Activated CD4-positive, alpha-beta T cell treated with anti-CD3 and anti-CD28 coated beads, Interleukin-2, Interleukin-6, amounts not matched to agents 100 ng/mL and 50 ng/mL, durations not matched to agents 16 hours and 8 hours (primary cell): Measurements from ENCODE around the gene ATP7A.
A peak's percentile ranks its signal among the peaks of the same experiment; 100 is the strongest.

Experiments
- DNase-seq: peaks from one replicate; pipeline ENCODE4 v3.0.0-alpha.2; 2020

ATP7A gene

DNA sequence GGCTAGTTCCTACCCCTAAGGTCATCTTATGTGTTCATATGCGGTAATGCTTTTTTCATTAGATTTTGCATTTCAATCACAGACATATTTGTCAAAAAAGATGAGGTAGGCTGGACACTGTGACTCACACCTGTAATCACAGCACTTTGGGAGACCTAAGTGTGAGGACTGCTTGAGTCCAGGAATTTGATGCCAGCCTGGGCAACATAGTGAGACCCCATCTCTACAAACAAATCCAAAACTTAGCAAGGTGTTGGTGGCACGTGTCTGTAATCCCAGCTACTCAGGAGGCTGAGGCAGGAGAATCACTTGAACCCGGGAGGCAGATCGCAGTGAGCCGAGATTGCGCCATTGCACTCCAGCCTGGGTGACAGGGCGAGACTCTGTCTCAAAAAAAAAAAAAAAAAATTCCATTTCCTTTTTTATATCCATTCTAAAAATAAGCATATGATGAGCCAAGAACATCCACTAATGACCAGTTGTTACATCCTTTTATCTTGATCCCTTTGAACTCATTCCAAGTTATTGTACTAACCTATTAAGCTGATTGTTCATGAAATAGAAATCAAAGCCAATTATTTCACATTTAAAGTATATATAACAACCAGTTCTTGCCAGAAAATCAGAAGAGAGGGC, 35.5 kb downstream of the ATP7A start:
- no peak for DNase-seq

DNA sequence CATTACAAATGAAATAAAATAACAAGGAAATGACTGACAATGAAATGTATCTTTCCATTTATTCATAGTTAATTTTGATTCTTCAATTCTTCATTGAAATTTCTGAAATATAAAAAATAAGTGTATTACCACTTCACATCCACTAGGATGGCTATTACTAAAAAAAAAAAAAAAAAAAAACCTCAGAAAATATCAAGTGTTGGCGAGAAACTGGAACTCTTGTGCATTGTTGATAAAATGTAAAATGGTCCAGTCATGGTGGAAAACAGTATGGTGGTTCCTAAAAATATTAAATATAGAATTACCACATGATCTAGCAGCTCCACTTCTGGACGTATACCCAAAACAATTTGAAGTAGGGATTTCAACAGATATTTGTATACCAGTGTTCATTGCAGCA, 36.1 kb downstream of the ATP7A start:
- no peak for DNase-seq

DNA sequence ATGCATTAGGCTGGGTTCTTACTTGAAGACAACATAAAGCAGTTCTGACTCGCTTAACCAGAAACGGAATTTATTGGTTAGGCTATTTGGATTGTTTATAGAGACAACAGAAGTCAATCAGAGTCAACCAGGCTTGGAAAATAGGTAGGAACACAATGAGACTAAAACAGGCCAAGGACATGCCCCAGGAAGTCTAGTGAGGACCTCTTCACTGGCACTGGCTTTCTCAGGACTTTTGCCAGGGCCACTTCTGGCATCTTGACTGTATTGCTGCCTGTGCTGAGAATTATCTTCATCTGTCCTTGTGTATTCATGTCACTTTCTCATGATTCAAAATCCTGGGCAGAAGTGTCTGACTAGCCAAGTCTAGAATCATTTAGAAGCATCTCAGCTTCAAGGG, 39.3 kb downstream of the ATP7A start:
- no peak for DNase-seq

DNA sequence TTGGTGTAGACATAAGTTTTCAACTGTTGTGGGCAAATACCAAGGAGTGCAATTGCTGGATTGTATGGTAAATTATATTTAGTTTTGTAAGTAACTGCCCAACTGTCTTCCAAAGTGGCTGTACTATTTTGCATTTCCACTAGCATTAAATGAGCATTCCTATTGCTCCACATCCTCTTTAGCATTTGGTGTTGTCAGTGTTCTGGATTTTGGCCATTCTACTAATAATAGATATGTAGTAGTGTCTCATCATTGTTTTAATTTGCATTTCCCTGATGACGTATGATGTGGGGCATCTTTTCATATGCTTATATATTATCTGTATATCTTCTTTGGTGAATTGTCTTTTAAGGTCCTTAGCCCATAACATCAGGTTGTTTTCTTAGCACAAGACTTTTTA, 41.7 kb downstream of the ATP7A start:
- DNase-seq, result no peak

DNA sequence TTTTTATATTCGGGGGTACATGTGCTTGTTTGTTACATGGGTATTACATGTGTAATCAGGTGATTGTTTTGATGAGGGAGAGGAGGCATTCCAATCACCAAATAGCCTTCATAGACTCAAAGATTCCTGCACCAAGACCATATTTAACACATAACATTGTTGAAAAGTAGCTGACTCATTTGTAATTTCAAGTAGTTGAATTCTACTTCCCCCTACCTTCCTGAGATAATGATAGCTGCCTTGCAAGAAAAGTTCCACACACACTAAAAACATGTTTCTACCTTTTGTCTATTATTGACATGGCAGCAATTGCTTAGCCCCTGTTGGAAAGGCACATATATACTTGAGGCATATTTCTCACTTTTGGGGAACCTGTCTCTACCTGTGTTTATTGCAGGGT, 42.8 kb downstream of the ATP7A start:
- DNase-seq, result no peak

DNA sequence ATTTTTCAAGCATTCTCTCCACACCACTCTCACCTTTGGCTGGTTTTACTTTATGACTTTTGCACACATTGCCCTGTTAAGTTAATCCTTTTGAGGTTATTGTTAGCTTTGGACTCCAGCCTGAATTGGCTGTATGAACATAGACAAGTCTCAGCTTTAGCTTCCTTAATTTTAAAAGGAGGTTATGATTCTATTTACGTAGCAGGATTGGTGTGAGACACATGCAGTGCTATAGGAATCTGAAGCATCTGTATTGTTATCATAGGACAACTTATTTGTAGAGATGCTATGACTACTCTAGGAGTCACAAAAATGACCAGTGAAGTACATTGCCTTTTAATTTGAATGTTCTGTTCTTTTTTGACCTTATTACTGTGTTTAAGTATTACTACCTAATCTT, 43.2 kb downstream of the ATP7A start:
- no peak for DNase-seq

DNA sequence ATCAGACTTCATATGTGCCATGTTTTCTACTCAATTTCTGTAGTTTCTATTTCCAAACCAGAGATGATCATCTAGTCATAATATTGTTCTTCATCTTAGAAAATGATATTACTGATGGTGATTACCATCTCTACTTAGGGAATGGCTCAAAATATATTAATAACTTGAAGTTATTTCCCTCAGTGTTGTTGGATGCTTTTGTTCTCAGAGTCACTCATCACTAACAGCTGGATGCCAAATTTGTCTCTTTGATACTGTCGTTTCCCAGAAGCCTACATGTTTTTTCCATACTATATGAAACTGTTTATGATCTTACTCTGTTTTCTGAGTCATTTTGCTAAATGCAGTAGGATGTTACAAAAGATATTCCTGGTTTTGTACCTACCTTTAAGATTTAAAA, 50.1 kb downstream of the ATP7A start:
- peak; percentile 24 for DNase-seq

DNA sequence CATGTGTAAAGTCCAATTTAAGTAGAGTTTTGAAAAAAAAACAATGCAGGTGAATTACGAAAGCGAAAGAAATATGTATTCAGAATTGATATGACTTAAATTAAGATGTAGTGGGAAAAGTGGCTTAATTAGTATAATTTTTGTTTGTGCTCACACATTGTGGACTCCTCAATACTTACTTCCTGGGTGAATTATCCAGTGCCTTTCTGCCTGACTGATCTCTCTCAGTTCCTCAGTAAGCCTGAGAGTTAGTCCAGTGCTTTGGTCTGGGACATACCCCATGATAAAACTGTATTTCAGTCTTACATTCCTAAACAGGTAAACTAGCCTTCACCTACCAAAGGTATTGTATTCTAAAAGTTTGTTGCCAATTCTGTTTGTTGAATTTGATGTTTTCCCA, 50.6 kb downstream of the ATP7A start:
- DNase-seq, result peak; percentile 9

DNA sequence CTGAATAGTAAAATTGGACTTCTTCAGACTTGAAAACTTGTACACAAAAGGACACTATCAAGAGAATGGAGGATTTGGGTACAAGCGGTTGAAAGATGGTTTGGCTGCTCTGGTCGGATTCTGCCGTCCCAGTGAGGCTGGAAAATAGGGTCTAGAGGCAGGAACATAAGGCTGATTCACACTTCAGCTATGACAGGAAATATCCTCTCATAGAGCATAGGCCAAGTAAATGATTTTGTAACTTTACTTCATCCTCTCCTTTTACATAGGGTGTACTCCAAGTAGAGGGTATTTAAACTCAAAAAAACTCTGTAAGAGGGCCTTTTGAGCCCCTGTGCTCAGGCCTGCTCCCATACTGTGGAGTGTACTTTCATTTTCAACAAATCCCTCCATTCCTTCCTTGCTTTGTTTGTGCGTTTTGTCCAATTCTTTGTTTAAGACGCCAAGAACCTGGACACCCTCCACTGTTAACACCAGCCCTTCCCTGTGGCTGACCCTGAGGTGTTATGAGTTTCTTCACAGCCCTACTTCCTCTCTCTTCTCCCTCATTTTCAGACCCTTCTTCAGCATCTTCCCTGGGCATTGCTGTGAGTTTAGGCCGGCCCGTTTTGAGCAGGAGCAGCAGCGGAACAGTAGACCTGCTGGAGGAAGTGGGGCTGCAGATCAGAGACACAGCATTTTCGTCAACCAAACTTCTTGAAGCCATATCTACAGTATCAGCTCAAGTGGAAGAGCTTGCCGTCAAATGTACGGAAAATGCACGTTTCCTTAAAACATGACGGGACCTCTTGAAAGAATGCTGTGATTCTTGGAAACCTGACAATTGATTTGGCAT, 51.8 kb downstream of the ATP7A start:
- DNase-seq, result peak; percentile 21

DNA sequence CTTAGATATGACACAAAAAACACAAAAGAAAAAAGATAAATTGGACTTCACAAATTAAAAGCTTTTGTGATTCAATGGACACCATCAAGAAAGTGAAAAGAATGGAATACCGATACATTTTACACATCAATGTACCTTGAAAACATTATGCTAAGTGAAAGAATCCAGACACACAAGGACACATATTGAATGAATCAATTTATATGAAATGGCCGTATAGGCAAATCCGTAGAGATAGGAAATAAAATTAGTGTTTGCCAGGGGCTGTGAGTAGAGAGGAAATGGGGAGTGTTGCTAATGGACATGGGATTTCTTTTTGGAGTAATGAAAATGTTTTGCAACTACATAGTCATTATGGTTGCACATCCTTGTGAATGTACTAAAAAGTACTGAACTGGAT, 55.9 kb downstream of the ATP7A start:
- no peak for DNase-seq

DNA sequence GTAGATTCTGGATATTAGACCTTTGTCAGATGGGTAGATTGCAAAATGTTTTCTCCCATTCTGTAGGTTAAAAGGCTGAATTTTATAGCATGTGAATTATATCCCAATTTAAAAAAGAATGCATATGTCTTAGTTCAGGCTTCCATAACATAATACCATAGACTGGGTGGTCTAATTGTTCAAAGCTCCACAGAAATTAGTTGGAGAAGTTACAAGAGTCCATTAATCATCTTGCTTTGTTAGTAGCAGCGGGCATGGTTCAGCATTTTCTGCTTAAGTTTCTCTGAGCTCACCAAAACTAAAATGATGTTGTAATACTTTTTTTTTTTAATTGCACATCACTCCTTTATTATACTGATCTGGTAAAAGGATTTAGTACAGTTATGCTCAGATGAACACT, 57.1 kb downstream of the ATP7A start:
- DNase-seq, result no peak

DNA sequence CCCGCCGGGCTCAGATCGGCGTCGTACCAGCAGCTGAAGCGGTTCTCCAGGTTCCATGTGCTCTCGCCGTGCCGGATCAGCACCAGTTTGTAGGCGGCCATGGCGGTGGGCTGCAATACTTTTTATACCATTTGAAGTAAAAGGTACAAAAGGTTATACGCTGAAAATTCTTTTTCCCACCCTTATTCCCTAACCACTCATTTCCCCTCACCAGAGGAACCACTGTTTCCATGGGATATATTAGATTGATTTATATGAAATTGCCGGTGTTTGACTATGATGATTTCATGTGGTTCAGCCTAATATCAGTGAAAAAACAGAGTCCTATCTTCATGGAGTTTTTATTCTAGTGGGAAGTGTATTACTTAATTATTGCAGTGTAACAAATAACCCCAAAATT, 59.0 kb downstream of the ATP7A start, which contains the start of gene PGAM4:
PGAM4 (minus strand) TSS at position 101 of the 400 bp plus-strand sequence; CDS start at position 101, 0 bp downstream.
- DNase-seq, result no peak

DNA sequence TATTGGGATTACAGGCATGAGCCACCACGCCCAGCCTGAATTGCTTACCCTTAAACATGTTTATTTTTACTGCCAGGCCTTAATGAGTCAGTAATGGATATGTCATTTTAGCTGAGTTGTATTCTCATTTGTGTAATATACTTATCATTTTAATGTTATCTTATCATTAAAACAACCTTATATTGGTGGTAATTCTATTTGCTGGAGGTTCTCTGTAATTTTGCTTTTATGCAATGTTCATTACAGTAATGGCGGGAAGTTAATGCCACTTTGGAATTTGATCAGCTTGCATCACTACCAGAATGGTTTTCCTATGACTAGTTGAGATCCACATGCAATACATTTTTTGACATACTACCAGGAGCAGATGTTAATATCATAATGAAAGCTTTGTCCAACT, 65.3 kb downstream of the ATP7A start:
- no peak for DNase-seq

DNA sequence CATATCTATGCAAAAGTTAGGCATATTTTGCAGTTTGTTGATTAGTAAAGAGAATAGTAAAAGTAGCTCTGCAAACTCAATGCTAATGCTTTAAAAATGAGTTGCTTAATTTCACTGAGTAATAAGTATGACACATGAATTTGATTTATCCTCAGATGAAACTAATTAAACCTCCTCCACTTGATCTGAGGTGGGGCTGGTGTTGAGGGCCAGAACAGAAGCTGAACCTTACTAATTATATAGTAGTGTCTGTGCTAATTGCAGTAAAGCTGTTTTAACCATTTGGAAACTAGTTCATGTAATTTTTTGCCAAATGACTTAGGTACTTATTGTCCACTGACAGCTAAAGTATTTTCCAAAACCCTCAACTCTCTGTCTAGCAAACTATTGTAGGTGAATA, 66.6 kb downstream of the ATP7A start:
- DNase-seq, result no peak

DNA sequence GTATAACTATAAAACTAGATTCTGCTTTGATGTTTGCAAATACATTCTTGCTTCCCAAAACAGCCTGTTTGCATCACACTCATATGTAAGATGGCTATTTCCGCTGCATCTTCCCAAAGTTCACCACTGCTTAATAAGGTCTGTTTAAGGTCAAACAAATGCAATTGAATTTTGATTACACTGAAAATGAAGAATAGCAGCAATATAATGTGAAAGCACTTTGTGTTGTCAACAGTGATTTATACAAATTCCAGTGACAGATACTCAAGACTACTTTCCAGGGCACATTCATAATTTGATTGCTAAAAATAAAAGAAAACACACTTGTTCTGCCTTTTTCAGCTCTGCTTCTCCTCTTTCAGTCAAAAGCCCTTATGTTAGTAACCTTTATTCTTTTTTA, 67.0 kb downstream of the ATP7A start:
- DNase-seq, result no peak

DNA sequence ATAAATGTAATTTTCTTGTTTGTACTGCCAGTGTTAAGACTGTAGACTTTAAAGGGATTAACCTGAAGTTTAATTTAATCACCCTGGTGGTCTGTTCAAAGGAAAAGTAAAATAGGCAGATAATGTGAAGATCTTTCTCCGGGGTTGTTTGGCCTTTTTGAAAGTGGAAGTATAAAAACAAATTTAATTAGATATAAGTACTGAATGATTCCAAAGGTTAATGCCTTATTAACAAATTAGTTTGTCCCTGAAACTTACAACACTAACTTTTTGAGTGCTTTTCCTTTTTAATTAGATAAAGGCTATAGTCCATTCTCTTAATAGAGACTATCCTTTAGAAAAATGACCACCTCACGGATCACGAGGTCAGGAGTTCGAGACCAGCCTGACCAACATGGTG, 69.4 kb downstream of the ATP7A start:
- no peak for DNase-seq

DNA sequence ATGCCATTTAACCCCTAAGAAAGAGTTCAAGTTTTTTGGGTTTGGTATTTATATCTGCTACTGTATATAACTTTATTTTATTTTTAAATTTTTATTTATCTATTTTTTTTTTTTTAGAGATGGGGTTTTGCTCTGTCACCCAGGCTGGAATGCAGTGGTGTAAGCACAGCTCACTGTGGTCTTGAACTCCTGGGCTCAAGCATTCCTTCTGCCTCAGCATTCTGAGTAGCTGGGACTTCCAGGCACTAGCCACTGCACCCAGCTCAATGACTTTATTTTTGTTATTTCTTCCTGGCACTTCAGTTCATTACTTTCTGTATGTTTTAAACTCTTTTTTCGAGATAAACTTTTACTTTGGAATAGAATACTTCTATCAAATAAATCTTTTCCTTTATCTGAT, 101.4 kb downstream of the ATP7A start:
- no peak for DNase-seq

DNA sequence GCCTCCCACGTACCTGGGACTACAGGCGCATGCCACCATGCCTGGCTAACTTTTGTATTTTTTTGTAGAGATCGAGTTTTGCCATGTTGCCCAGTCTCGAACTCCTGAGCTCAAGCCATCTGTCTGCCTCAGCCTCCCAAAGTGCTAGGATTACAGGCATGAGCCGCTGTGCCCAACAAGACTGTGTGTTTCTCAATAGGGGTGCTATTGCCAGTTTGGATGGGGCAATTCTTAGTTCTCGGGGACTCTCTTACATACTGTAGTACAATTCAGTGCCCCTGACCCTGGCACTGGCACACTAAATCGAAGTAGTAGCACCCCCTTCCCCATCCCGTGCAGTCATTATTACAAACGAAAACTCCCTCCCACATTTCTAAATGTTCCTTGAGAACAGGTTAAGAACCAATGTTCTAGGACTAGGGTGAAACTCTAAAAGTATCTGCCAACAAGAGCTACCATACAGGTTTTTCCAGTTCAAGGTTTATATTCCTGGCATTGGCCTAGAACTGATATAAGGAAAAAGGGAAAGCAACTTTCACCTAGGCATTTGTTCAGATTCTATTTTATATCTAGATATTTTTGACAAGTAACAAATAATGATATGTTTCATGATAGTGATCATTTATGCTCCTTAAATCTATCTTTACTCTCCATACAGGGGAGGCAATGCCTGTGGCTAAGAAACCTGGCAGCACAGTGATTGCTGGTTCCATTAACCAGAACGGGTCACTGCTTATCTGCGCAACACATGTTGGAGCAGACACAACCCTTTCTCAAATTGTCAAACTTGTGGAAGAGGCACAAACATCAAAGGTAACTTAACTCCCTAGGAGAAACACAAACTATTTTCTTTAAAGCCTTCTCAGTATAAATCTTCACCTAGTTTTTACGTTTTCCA, 109.3 kb downstream of the ATP7A start:
- no peak for DNase-seq

DNA sequence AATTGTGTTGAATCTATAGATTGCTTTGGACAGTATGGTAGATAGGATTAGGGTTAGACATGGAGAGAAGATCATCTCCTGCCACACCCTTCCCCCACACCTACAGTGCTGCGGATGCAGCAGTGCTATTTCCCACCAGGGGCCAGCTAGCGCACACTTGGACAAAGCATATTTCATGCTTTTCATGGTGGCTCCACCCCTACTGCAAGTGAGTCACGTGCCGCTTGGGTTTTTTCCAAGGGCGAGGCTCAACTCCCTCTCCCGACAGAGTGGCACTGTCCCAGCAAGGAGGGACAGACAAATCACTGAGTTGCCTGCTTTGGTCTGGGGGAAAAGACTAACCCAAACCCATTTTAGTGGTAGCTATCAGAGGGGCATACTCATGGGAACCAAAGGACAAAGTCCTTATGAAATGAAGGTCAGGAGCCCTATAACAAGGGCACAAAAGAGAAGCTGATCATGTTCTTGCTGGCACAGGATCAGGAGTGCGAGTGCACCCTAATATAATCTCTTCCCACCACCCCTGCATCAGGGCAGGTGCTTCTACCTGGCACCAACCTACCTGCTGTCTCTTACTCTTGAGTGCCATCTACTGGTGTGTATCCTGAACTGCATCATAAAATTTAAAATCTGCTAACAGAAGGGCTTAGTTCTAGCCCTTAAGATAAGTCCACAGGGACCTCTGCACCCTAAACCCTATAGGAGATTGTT, 114.0 kb downstream of the ATP7A start:
- peak; percentile 45 for DNase-seq

DNA sequence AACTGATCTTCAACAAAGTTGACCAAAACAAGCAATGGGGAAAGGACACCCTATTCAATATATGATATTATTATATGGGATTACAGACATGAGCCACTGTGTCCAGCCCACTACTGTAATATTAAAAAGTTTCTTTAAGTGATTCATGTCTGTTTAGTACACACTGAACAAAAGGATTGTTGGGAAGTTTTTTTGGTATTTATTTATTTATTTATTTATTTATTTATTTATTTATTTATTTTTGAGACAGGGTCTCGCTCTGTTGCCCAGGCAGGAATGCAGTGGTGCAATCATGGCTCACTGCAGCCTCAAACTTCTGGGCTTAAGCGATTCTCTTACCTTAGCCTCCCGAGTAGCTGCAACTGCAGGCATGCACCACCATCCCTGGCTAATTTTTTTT, 117.3 kb downstream of the ATP7A start:
- no peak for DNase-seq

DNA sequence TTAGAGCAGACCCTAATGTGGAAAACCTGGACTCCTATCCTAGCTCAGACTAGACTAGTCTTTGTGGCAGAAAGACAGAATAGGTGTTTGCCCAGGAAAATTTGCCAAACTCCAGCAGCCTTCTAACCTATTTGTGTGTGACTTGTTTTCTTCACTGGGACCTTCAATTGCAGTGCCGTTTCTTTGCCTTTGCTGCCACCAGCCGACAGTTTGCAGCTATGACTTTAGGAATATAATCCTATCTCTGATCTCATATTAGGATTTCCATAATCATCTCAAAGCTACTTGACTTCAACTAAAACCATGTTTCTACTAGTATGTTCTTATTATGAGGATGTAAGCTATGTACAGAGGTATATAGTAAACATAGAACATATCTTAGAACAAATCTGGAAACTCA, 119.2 kb downstream of the ATP7A start:
- DNase-seq, result peak; percentile 23

DNA sequence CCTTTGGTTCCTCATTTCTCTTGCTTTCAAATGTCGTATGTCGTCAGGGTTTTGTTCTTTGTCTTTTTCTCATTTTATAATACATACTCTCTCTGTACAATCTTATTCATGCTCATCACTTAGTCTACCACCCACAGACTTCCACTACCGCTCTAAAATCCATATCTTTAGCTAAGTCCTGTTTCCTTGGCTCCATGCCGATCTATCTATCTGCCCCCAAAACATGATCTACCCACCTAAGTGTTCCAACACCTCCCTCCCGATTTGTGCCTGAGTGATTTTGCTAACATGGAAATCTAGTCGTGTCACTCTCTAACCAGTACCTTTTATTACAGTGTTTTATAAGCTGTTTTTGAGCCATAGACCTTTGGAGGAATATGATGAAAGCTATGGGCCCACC, 124.6 kb downstream of the ATP7A start:
- DNase-seq, result no peak

DNA sequence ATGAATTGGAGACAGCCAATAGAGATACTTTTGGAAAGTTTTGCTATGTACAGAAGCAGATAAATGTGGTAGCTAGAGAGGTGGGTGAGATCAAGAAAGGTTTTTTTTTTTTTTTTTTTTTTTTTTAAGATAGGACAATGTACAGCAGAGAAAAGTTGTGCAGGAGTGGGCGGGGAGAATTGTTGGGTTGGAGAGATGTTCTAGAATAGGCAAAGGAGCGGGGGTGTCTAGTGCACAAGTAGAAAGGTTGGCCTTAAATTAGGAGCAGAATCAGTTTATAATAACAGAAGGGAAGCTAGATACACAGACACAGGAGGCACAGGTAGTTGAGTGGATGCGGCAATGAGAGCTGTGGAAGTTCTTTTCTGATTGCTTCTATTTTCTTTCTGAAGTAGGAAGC, 127.4 kb downstream of the ATP7A start:
- no peak for DNase-seq
